ENCODE data around the gene MKX.

The MKX gene

DNA sequence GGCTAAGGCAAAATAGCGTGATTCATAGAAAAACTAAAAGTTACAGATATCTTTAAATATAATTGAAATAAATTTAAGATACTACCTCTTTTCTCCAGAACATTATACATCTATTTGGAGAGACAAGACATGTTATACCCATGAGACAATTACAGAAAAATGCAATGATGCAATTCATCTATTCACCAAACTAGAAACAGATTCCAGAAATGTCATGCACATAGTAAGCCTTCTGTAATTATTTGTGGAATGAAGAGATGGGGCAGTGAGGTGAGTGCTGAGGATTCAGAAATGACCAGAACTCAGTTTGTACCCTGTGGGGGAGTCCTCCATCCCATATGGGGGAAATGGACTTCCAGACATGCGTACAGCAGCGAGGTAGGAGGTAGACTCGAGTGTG, 99.4 kb downstream of the MKX start:
- no peak for DNase-seq

DNA sequence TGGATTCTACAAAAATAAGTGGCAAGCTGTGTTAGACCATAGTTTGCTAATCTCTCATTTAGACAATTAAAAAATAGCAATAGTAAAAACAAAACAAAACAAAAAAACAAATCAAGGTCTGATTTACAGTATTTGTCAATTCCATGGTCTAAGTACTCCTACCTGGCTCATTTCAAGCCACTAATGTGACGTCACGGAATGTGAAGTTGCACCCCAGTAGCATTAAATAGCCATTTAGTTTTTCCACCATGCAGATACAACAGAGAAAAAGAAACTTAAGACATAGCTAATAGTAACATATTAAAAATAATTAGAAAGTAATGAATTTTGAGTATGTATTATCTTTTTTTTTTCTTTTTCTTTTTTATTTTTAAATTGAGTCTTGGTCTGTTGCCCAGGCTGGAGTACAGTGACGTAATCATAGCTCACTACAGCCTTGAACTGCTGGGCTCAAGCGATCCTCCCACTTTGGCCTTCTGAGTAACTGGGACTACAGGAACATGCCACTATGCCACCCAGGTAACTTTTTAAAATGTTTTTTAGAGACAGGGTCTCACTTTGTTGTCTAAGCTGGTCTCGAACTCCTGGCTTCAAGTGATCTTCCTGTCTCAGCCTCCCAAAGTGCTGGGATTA, 101.2 kb downstream of the MKX start:
- DNase-seq: no peak

DNA sequence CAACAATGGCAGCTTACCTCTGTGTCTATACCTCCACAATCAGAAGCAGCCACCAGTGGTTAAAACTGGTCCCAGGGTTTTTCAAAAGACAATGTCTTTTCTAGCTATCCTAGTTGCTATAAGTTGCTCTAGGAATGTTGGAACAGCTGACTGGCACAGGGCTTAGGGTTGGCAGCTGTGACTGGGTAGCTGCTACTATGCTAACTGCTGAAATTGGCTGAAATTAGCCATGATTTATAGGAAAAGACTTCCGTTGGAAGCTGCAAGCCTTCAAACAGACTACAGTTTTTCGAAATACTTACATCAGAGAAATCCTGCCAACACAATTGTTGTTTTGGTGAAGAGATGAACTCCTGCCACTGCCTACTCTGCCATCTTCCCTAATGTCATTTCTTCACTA, 102.3 kb downstream of the MKX start:
- no peak for DNase-seq

DNA sequence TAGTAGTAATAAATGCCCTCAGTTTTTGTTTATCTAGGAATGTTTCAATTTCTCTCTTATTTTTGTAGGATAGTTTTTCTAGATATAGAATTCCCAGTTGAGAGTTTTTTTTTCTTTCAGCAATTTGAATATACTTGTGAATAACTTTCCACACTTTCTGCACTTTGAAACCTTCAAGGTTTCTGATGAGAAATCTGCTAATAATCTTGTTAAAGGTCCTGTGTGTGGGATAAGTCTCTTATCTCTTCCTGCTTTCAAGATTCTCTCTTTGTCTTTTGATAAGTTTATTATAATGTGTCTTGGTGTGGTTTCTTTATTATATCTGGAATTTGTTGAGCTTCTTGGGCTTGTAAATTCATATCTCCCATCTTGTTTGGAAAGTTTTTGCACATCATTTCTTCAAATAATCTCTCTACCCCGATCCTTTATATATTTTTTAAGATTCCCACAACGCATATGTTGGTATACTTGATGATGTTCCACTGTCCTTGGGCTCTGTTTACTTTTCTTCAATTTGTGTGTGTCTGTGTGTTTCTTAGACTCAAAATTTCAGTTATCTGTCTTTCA, 103.5 kb downstream of the MKX start:
- DNase-seq: no peak

DNA sequence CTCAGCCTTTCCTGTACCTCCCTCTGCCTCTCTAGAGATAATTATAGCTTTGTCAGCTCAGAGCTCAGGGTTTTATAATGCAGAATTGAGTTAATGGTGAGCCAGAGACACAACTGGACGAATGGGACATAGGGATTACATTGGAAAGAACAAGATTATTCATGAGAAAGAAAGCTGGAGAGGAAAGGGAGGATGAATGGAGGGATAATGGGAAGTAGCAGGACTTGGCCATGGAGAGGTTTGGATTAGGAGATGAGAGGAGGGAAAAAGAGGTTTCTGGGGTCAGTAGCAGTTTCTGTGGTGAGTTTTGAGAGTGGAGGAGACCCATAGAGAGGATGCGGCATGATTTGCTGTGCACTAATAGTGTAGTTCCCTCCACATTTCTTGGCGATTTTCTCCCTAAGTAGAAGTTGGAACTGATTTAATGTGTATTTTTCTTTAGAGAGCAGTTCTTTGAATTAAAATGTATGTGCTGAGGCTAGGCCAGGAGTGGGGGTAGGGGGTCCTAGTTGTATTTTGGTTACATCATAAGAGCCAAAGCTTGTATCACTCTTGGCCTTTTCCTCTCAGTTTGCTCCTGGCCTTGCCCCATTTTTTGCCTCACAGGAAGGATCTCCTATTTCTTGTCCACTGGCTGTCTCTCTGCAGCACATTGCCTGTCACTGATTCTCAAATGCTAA, 107.4 kb downstream of the MKX start:
- DNase-seq: no peak

DNA sequence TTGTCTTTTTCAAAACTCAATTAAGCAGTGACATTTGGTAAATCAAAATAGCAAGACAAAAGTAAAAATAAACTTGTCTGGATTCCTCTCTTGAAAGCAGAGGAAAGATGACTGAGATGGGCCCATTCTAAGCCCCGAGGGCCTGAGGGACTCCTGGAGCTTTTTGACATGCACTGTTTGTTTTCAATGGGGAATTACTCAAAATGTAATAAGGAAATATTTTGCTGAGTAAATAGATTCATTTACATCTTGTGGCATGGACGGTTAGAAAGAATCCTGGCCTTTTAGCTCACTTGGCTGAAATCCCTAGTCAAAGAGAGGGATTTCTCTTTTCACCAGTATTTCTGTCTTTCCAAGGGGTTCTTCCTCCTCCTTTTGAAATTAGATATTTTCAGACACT, 108.0 kb downstream of the MKX start:
- no peak for DNase-seq

DNA sequence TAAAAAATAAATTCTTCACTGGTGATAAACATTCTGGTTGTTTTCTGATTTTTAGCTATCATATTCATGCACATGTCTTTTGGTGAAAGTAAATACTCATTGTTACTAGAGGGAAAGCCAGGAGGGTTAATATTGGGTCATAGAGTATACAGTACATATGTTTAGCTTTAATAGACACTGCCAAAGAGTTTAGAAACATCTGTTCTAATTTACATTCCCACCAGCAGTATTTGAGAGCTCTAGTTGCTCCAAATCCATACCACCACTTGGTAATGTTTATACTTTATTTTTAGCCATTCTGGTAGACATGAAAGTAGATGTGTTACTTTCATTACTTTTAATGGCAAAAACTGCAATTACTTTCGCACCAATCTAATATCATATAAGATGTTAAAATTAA, 108.8 kb downstream of the MKX start:
- DNase-seq: no peak

DNA sequence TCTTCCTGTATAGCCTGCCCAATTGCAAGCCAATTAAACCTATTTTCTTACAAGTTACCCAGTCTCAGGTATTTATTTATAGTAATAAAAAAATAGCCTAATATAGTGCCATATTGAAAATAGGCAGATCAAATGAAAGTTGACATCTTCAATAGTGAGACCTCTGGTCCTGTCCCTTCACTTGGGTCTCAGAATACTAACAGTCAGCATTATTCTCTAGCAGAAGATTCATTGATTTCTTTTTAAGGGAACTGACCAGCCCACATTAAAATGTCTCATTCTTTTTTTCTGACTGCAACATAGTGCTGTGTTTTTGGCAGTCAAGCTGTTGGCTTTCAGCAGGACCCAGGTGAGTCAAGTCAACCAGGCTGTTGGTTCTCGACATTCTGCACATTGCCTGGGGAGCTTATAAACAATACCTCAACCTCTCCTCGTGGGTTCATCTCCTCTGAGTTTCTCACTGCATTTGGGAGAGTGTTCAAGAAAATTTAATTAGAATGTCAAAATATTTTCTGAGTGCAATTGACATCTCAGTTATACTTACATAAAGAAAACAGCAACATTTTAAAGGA, 109.8 kb downstream of the MKX start:
- no peak for DNase-seq

DNA sequence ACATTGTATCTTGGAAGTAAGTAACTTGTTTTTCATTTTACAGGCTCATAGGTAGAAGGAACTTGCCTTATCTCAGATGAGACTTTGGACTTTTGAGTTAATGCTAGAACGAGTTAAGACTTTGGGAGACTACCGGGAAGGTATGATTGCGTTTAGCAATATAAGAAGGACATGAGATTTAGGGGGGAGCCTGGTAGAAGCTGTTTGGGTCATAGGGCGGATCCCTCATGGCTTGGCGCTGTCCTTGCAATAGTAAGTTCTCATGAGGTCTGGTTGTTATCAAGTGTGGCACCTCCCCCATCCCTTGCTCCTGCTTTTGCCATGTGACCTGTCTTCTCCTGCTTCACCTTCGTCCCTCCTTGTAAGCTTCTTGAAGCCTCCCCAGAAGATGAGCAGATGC, 110.3 kb downstream of the MKX start:
- no peak for DNase-seq

DNA sequence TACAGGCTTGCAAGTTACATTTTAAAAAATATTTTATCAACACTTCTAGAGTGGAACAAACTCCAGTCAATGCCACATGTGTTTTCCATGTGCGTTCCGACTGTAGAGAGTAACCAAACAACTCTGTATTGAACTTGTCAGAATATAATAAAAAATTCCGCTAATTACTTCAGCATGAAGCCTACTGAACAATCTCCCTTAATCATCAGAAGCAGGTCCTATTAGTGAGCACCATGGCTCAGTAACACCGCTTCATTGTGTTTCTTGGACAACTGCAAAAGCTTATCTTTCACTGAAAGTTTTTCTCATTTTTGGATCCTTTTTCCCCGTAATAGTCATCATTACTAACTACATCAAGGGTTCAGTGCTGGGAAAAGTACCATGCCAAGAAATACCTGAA, 117.0 kb downstream of the MKX start:
- no peak for DNase-seq

DNA sequence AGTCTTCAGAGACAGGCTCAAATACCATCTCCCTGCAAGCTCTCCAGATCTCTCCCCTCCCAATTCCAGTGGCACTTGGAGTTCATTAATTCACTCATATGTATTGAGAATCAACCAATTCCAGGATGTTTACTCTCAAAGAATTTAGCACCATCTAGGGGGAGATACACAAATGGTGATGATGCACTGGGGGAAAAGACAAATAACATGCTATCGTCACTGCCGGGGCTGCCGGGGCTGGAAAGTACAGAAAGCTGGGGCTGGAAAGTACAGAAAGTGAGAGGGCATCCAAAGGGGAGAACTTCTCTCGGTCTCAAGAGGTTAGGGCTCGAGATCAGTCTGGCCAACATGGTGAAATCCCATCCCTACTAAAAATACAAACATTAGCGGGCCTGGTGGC, 118.7 kb downstream of the MKX start:
- no peak for DNase-seq

DNA sequence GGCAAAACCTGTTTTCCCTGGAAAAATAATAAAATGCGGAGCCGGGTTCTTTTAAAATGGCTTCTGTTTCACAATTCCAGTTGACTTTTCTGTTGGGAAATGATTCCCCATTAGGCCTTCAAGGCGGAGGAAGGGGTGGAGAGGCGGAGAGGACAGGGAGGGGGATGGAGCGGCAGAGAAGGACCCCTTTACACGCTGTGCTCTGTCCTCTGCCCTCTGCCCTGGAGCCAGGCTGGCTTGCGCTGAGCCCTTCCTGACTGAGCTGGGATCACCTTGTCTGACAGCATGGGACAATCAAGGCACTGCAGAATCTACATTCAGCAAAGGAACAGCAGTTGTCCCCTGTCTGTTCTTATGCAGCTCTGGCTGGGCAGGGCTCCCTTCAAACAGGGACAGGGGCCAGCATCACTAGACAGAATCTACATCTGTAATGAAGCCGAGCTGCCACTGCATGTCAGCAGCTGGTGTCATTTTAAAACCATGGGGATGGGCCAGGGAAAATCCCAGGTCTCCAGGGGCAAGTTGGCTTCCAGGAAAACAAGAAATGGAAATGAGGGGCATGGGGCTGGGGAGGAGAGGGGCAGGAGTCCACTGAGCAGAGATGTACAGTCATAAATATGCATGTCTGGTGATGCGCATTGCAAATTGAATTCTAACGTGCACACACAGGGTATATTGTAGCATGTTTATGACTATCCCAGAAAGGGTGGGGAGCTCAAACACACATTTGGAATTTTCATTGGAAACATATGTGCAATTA, 120.0 kb downstream of the MKX start:
- DNase-seq: no peak

DNA sequence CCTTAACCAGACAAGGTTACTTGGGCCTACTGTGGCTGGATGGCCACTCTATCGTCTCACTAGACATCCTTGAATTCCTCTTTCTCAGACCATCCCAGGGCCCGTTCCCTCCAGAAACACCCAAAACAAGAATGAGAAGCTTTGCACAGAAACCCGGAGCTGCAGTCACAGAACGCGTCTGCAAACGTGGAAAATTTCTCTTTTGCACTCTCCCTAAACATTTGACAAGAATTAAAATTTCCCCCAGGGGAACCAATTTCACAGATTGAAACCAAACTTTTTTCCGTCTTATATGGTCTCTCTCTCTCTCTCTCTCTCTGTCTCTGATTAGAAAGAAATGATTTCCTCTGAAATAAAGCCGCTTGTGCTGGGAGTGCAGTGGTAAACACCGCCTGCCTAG, 120.7 kb downstream of the MKX start:
- DNase-seq: no peak
